NCI-H226 (cell line): ENCODE data around the gene VSIG10L2.

Experiments used
- DNase-seq: peaks from one replicate; pipeline ENCODE4 v3.0.0-alpha.2; 2015

The VSIG10L2 gene

GRCh38 chr11:125948278-125949051 is 2.6 kb downstream of the VSIG10L2 start:
- DNase-seq = no peak

GRCh38 chr11:125949271-125950177 is 3.7 kb downstream of the VSIG10L2 start:
- no peak for DNase-seq

- DNase-seq = no peak
These were observed 4.3 kb downstream of the VSIG10L2 start for GRCh38 chr11:125950178-125950490.

- DNase-seq = no peak
These were observed 5.1 kb downstream of the VSIG10L2 start for GRCh38 chr11:125950696-125951651.

- DNase-seq = no peak
These were observed 5.9 kb downstream of the VSIG10L2 start for GRCh38 chr11:125951731-125952130.

- DNase-seq = no peak
These were observed 6.7 kb downstream of the VSIG10L2 start for GRCh38 chr11:125952559-125952958.

GRCh38 chr11:125952973-125953372 is 7.1 kb downstream of the VSIG10L2 start:
- no peak for DNase-seq

- no peak for DNase-seq
These were observed 7.6 kb downstream of the VSIG10L2 start for GRCh38 chr11:125953401-125953935.

GRCh38 chr11:125954123-125954944 is 8.5 kb downstream of the VSIG10L2 start:
- DNase-seq = no peak

- DNase-seq = no peak
These were observed 9.2 kb downstream of the VSIG10L2 start for GRCh38 chr11:125954945-125955640.

GRCh38 chr11:125955856-125956255 is 10.0 kb downstream of the VSIG10L2 start:
- DNase-seq = no peak

GRCh38 chr11:125956391-125957134 is 10.7 kb downstream of the VSIG10L2 start:
- no peak for DNase-seq

- DNase-seq = no peak
These were observed 11.9 kb downstream of the VSIG10L2 start for GRCh38 chr11:125957618-125958332.

GRCh38 chr11:125958872-125959400 is 13.1 kb downstream of the VSIG10L2 start:
- no peak for DNase-seq

GRCh38 chr11:125959511-125959910 is 13.7 kb downstream of the VSIG10L2 start:
- DNase-seq = no peak

GRCh38 chr11:125959931-125960330 is 14.1 kb downstream of the VSIG10L2 start:
- DNase-seq = no peak

- no peak for DNase-seq
These were observed 14.9 kb downstream of the VSIG10L2 start for GRCh38 chr11:125960771-125961170.

GRCh38 chr11:125967515-125967914 is 21.7 kb downstream of the VSIG10L2 start:
- no peak for DNase-seq

GRCh38 chr11:125968354-125968753 is 22.5 kb downstream of the VSIG10L2 start:
- DNase-seq = no peak
